ENCODE results near the gene SLC26A3.

SLC26A3 gene

GRCh38 chr7:107767391-107767790 lies 35.6 kb downstream of the SLC26A3 start:
- DNase-seq, result no peak
- no peak overlapping the region for H3K4me3 ChIP-seq (ENCODE audit: low read depth, low read length)
- H3K36me3 ChIP-seq, result no peaks in the 10 kb centered on the region
- no peaks in the 10 kb centered on the region for H3K27me3 ChIP-seq (ENCODE audit: insufficient read depth, low read depth, severe bottlenecking)
- H3K27ac ChIP-seq, result no peak overlapping the region
- TF ChIP-seq CTCF (IDR thresholded peaks at IDR 0.05; ENCODE audit: low read depth, low read length), result no peak
- no peaks in the 10 kb centered on the region for H3K9me3 ChIP-seq (ENCODE audit: severe bottlenecking)

- H3K27me3 ChIP-seq (ENCODE audit: insufficient read depth, low read depth, severe bottlenecking), result no peaks in the 10 kb centered on the region
- TF ChIP-seq CTCF (IDR thresholded peaks at IDR 0.05; ENCODE audit: low read depth, low read length), result no peak
- no peaks in the 10 kb centered on the region for H3K9me3 ChIP-seq (ENCODE audit: severe bottlenecking)
- no peak overlapping the region for H3K27ac ChIP-seq
- H3K4me3 ChIP-seq (ENCODE audit: low read depth, low read length), result no peak overlapping the region
- no peak for DNase-seq
- peaks cover 60% of the 10 kb centered on the region for H3K36me3 ChIP-seq
These were observed 44.4 kb downstream of the SLC26A3 start for GRCh38 chr7:107758667-107759066.

- DNase-seq, result no peak
- no peak overlapping the region for H3K27ac ChIP-seq
- H3K4me3 ChIP-seq (ENCODE audit: low read depth, low read length), result no peak overlapping the region
- no peaks in the 10 kb centered on the region for H3K27me3 ChIP-seq (ENCODE audit: insufficient read depth, low read depth, severe bottlenecking)
- no peak for TF ChIP-seq CTCF (IDR thresholded peaks at IDR 0.05; ENCODE audit: low read depth, low read length)
- peaks cover 86% of the 10 kb centered on the region for H3K36me3 ChIP-seq
- H3K9me3 ChIP-seq (ENCODE audit: severe bottlenecking), result no peaks in the 10 kb centered on the region
These were observed 48.4 kb downstream of the SLC26A3 start for GRCh38 chr7:107754642-107755041.

- Histone ChIP-seq H3K9me3 (ENCODE audit: severe bottlenecking) (no peaks in the 10 kb centered on the region), H3K36me3 (peaks cover 62% of the 10 kb centered on the region), H3K27me3 (ENCODE audit: insufficient read depth, low read depth, severe bottlenecking) (no peaks in the 10 kb centered on the region), H3K4me3 (ENCODE audit: low read depth, low read length) (no peak overlapping the region), H3K27ac (no peak overlapping the region)
- no peak for TF ChIP-seq CTCF (IDR thresholded peaks at IDR 0.05; ENCODE audit: low read depth, low read length)
- DNase-seq, result no peak
These were observed 51.9 kb downstream of the SLC26A3 start for GRCh38 chr7:107751113-107751512.

- H3K36me3 ChIP-seq, result peaks cover 16% of the 10 kb centered on the region
- H3K4me3 ChIP-seq (ENCODE audit: low read depth, low read length), result no peak overlapping the region
- no peak for TF ChIP-seq CTCF (IDR thresholded peaks at IDR 0.05; ENCODE audit: low read depth, low read length)
- no peaks in the 10 kb centered on the region for H3K27me3 ChIP-seq (ENCODE audit: insufficient read depth, low read depth, severe bottlenecking)
- no peak for DNase-seq
- no peak overlapping the region for H3K27ac ChIP-seq
- H3K9me3 ChIP-seq (ENCODE audit: severe bottlenecking), result no peaks in the 10 kb centered on the region
These were observed 57.0 kb downstream of the SLC26A3 start for GRCh38 chr7:107746006-107746405.

- TF ChIP-seq CTCF (IDR thresholded peaks at IDR 0.05; ENCODE audit: low read depth, low read length), result no peak
- no peak for DNase-seq
- H3K4me3 ChIP-seq (ENCODE audit: low read depth, low read length), result peak overlapping the region; percentile 69
- H3K9me3 ChIP-seq (ENCODE audit: severe bottlenecking), result no peaks in the 10 kb centered on the region
- H3K36me3 ChIP-seq, result peaks cover 9% of the 10 kb centered on the region
- H3K27ac ChIP-seq, result peak overlapping the region; percentile 98
- H3K27me3 ChIP-seq (ENCODE audit: insufficient read depth, low read depth, severe bottlenecking), result no peaks in the 10 kb centered on the region
These were observed 58.7 kb downstream of the SLC26A3 start for GRCh38 chr7:107744345-107744750.

All from WERI-Rb-1 (cell line).